Uterine smooth muscle cell (primary cell): Measurements from ENCODE around the gene IMPG2. TPM values are rescaled to one million over a fixed set of nuclear protein-coding genes. Genes with fewer than 3 reads are reported as not detected.

ENCODE experiments used
- total RNA-seq: library from RNA; depleted of rRNA; stranded (reverse); fragments of >200 nt; gene quantifications from 2 replicates; pipeline ENCODE4 v1.2.3, GENCODE V29; 2014

The IMPG2 gene
- 0.25 and 0.44 TPM in 2 replicates for total RNA-seq

GRCh38 chr3:101320475-101320874 is at the start of gene IMPG2:
Gene IMPG2 (minus strand): TSS chr3:101320575. CDS start chr3:101320372, 203 bp downstream.

Other genes with a start within 250 kb of the IMPG2 start
- gene SENP7, start 192.6 kb upstream of the IMPG2 start, total RNA-seq, result 13.9 and 14.7 TPM in 2 replicates
- 23.9 and 33.5 TPM in 2 replicates for gene TRMT10C, start 241.3 kb upstream of the IMPG2 start, total RNA-seq